ENCODE results near the gene VEPH1.
"Not testable (repeated sequence)": the region's sequence is repeated elsewhere in the genome, so short reads cannot be mapped to it uniquely, and the experiment has no call there.

Gene VEPH1

DNA sequence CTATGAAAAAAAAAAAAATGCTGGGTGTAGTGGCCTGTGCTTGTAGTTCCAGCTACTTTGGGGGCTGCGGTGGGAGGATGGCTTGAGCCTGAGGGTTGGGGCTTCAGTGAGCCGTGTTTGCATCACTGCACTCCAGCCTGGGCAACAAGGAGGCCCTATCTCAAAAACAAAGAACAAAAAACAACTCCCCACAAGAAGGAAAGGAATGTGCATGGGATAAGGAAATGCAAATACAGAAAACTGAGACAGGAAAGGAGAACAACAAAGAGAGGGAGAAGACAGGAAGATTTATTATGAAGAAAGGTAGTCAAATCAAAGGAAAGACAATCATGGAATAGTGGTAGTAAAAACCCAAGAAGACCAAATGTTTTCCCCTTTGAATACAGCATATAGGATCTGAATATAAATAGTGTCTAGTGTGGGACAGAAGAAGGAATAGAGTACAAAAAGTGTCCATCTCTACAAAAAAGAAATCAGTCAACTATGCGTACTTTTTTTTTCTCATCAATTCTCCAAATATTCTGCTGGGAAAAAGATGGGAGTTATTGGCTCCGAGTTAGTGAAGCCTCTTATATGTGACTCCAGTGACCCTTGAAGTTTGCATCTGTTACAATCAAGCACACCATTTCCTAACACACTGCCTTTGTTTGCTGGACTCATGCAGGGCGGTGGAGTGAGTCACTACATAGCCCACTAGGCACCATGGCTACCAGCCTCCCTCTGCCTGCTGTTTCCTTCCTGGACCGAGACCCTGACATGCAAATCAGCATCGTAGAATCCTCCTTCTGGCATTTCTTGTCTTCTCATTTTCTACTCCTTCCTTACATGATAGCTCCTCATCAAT lies 167.8 kb downstream of the VEPH1 start:
- no peak for DNase-seq

DNA sequence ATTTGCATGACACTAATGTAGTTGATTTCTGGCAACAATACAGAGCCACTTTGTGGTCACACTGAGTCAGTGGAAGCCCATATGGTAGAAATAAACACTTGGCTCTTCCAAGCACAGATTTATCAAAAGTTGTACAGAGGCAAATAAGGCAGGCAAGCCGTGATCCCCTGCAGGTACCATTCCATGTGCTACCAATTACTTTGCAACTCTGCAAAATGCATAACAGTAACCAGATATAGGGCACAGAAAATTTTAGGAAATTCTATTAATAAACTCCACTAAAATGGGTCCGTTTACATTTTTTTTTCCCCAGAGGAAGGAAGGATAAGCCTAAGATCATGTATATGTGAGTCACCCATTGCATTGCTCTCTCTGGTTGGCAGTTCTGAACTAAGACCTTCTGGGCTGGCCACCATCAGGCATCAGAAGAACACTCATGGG lies 169.6 kb downstream of the VEPH1 start:
- no peak for DNase-seq

DNA sequence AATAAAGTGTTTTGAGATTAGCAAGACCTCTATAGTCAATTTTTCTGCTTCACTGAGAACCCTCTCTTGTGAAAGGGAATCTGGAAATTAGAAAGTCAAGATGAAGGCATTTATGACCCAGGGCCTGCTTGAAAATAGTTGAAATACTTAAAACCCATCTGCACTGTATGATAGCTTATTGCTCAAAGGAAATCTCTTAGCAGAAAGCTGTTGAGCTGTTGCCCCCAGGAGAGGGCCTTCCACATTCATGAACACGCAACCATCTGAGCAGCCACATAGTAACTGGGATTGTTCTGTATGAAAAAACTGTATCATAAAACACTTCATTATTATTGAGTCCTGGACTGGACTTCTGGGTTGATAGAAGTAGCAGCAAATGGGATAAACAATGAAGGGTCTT lies 173.0 kb downstream of the VEPH1 start:
- no peak for DNase-seq

DNA sequence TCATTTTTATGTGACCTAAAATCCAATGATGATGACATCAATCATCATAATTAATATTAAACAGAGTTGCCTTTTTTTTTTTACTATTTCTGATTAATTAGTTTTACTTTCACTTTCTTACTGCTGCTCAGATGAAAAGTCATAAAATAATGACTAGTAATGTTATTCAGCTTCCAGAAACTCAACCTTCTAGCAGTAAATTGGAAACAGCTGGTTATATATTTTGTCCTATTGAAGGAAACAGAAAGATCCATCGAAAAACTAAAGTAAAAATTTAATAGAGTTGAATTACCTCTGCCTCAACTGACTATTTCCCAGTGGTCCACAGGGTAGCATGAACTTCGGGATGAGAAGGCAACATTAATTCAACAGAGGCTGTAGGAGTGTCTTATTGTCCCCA lies 173.7 kb downstream of the VEPH1 start:
- no peak for DNase-seq

DNA sequence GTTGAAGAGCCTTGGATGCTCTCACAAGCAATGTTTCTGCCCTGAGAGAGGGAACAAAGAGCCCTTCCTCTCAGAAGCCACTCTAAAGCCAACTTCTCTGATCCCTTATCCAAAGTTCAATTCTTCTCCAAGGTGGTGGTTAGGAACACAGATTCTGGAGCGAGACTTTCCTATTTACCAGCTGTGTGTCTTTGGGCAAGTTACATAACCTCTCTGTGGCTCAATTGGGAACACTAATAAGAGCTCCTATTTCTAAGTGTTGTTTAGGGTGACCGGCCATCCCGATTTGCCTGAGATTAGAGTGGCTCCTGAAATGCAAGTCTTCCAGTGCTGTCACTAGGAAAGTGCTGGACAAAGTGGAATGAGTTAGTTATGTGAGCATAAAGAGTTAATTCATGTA lies 175.4 kb downstream of the VEPH1 start:
- no peak for DNase-seq

DNA sequence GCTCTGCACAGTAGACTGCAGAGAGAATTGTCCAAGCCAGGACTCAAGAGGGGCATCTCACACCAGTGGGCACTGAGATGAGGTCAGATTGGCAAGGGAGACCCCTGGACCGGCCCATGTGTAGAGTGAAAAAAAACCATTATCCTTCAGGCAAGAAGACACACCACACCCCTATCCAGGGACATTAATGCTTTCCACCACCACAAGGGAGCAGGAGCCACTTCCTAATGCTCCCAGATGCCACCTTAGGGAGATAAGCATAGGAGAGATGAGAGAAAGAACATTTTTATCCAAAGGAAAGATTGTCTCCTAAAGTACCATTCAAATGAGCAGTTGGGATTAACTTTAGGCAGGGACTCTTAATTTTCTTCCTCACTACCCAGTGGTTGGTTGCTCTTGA lies 176.2 kb downstream of the VEPH1 start:
- no peak for DNase-seq

DNA sequence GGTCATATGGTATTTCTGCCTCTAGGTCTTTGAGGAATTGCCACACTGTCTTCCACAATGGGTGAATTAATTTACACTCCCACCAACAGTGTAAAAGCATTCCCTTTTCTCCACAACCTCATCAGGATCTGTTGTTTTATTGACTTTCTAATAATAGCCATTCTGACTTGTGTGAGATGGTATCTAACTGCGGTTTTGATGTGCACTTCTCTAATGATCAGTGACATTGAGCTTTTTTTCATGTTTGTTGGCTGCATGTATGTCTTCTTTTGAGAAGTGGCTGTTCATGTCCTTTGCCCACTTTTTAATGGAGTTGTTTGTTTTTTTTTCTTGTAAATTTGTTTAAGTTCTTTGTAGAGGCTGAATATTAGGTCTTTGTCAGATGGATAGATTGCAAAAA lies 178.3 kb downstream of the VEPH1 start:
- DNase-seq: not testable (repeated sequence)

DNA sequence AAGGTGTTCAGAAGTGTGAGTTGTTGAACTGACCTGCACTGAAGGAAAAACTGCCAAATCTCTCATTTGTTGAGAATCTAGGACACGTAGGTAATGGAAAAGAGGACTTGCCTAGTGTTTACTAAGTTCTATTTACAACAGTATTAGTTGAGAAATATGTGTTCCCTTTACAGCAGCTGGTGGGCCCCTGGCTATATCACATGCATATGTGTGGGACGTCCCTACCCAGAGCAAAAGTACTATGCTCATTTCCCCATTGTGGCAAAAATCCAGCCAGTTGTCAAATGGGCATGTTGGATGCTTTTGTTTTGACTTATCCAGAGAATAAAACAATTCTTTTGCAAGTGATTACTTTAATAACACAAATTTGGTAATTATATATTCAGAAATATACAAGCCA lies 179.9 kb downstream of the VEPH1 start:
- no peak for DNase-seq

DNA sequence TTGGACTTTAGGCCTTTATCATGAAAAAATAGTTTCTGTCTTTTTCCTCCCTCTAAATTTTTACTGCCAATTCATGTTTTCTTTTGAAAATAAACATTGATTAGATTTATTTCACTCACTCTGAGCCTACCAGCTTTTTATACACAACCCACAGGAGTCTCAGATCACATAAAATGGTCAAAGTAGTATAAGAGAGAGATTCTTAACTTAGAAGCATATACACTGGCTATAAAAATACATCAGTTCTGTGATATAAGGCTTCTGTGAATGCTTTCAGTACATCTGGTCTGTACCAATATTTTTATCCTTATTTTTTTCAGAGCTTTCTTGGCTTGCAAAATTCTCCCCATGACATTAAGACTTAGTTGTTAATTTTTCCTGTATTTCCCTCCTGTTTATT lies 183.5 kb downstream of the VEPH1 start:
- DNase-seq: no peak

DNA sequence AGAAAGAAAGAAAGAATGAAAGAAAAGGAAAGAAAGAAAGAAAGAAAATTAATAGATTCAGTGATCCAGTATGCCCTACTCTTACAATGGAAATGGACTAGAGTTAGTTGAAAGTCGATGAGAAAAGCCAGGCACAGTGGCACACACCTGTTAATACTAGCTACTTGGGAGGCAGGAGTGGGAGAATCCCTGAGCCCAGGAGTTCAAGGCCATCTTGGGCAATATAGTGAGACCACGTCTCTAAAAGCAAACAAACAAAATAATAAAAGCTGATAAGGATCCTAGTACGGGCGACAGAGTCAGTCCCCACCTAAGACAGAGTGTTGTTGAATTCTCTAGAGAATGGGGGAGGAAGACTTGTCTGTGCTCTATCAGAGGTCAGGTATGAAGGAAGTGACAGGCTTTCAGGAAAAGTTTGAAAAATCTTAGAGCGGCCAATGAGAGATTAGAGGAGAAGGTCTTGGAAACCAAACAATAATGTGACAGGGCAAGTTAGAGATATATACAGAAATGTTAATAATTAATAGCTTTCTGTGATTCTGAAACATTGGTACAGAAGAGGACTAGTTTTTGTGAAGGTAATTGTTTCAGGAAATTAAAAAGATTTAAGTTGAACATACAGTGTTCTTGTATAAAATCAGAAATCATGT lies 184.5 kb downstream of the VEPH1 start:
- no peak for DNase-seq

DNA sequence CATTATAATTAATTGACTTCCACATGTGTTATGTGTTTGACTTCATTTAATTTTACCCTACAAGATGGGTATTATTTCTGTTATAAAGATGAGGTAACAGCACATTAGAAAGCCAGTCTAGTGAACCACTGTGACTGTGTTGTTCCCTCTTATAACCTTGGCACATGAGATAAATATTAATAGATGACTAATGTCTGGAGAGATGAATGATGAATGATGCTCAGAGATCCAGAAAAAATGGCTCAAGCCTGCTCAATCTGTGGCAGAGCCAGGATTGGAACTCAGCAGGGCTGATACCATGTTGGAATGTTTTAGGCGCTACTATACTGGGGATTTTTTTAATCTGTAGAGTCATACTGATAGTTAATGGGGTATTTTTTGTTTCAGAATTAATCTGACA lies 185.3 kb downstream of the VEPH1 start:
- no peak for DNase-seq

DNA sequence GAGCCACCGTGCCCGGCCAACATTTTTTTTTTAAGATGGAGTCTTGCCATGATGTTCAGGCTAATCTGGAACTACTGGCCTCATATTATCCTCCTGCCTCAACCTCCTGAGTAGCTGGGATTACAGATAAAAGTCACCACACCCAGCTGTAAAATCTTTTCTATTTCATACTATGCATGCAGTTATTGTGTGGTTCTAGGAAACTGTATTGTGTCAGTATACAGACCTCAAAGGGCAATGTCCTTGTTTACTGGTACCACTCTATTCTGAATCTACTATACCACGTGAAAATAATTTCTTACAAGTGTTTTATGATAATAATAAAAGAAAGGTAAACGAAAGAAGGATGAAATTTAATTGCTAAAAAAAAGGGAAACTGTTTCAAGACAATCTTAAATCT lies 190.0 kb downstream of the VEPH1 start:
- DNase-seq: no peak

DNA sequence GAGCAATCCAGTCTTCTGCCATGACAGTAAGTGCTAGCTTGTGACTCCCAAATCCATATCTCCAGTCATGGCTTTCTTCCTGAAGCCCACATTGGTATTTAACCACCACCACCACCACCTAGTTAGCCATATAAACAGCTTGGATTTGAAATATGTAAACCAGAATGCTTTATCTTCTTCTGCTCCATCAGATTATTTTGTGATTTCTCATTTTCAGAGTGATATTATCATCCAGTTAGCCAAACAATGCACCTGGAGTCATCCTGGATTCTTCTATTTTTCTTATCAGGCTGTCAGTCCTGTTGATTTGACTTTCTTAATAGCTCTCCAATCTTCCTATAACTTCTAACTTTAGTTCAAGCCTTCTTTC lies 190.9 kb downstream of the VEPH1 start:
- DNase-seq: no peak

DNA sequence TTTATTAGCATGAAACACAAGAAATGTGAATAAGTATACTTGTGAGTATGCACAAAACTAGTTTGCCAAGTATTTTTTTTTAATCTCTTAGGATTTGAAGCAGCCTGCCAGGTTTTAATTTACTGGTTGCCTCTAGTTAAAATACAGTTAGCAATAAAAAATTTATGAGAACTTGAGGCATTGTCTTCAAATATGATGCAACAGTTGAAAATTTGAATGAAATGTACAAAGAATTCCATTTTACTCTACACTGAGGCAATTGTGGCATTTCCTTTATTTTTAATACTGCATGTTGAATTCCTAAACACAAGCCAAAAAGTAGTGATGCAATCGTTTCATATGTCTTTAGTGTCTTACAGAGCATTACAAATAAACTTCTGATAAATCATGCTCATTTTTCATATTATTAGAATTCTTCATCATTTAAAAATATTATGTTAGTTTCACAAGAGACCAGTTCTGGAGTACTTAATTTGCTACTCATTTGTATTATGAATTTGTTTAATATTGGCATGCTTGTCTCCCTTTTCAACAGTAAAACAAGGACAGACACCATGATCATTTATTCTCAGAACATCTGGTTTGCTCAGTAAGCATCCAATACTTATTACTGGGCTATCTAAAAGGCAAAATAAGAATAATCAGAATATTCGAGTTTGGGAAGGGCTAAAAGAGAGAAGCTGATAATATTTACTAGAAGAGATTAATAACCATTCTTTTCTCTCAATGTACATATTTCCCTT lies 191.4 kb downstream of the VEPH1 start:
- no peak for DNase-seq

DNA sequence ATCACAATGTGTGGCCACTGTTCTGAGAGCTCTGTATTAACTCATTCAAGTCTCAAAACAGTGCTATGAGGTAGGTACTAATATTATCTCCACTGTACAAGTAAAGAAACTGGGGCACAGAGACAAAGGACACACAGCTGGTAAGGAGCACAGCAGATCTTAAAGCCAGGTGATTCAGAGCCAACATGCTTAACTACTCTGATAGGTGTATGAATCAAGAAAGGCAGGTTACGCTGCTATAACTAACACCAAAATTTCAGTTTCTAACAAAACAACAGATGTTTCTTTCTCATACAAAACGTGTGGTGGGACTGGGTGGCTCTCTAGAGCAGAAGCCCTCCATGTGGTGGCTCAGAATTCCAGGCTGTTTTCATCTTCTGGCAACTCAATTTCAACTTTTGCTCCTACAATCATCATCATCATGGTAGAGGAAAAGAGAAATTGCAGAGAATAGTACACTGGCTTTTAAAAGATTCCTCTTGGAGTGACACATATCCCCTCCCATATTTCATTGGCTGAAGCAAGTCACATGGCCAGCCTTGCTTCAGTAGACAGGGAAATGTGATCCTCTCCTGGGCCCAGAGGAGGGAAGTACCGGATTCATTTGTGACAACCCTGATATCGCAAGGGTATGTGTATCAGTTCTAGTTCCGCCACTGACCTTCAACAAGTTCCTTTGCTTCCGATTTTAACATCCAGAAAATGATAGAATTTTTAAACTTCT lies 192.7 kb downstream of the VEPH1 start:
- no peak for DNase-seq

DNA sequence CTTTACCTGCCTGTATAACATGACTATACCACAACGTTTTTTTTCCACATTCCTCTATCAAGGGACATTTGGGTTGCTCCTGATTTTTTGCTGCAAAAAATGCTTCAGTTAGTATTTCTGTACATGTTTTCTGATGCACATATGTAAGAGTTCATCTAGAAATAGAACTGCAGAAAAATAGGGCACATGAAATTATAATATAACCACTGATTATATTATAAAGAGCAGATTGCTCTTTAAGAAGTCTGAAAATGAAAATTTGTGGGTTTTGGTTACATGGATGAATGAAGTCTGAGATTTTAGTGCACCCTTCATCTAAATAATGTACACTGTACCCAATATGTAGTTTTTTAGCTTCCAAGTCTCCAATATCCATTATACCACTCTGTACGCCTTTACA lies 196.7 kb downstream of the VEPH1 start:
- DNase-seq: no peak

DNA sequence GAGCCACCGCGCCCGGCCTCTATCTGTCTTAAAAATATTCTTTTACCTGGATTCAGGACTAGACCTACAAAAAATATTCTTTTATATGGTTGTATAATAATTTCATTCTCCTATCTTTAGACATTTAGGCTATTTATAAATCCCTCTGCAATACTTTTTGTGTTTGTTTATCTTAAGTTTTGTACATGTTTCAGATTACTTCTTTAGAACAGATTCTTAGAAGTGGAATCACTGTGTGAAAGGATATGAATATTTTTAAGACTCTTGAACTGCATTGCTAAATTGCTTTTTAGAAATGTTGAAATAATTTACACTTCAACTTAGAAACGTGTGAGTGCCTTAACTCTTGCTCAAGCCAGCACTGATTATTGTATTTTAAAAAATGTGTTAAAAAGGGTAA lies 197.8 kb downstream of the VEPH1 start:
- no peak for DNase-seq

DNA sequence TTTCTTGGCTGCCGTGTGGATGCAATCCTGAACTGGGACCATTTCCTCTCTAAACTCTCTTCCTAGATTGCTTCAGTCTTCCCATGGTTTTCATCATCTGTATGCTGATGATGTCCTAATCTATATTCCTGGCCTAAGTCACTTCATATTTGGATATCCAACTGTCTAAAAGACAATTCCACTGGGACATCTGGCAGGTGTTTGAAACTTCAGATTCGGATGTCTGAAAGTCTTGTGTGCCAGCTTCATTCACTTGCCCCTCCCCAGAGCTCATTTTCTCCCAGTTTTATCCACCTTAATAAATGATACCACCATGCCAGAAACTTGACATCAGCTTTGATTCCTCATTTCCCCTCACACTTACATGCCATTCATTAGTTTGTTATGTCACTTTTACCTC lies 201.5 kb downstream of the VEPH1 start:
- DNase-seq: no peak

DNA sequence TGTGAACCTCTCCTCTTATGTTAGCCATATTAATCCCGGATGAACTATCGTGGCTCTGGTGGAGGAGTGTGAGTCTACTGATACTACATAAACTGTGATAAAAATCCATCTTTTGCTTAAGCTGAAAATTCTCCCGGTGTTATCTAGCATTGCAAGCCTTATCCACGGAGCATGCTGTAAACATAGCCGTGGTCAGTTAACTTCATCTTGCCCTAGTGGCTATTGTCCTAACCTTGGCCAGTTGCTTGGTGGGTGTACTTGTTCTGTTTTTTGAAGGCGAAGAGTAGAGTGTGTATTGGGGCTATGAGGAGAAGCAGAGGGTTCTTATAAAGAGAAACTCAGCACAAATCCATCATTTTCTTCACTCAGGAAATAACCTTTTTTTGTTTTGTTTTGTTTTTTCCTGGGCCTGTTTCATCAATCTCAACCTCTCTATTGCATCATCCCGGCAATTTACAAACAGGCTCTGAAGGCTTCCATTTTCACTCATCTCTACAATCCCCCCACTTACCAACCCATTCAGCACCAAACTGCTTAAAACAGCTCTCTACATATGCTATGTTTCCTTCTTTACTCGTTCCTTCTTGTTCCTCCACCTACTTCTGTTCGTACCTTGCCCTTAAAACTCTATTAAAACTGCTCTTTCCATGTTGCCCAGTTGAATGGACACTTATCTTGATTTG lies 202.1 kb downstream of the VEPH1 start:
- DNase-seq: no peak

DNA sequence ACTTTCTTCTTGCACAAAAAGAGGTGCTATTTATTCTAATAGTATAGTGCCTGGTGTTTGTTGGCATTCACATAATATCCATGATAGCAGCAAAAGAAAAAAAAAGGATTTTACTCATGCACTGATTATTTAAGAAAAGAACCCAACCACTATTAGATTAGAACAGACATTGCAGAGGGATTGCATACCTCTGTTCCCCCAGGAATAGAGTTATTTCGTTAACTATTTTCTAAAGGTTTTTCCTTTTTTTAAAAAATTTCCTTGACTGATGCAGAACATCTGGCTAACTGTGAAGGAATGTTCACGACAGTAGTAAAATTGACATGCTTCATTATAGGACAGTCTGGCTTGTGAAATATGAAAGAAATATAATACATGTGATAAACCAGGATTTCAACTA lies 203.1 kb downstream of the VEPH1 start:
- DNase-seq: no peak

DNA sequence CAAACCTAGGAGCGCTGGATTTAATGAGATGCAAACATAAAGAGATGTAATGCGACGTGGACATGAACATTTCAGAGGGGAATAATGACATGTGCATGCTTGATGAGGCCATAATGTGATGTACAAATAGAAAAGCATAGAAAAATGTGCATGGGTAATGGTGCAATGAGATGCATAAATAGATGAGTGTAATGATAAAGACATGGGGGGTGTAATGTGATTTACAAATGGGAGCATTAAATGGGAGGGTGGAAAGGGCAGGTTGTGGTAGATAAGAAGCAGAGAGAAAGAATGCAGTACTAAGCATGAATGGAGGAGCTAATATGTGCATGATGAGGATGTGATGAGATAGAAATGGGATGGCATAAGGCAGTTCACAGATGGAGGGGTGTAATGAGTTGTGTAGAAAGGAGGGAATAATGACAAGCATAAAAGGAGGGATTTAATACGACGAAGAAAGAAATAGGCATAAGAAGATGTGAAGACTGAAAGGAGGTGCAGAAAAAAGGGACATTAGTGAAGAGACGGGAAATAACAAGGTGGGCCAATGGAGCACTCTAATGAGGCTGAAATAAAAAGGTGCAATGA lies 205.8 kb downstream of the VEPH1 start:
- DNase-seq: no peak

DNA sequence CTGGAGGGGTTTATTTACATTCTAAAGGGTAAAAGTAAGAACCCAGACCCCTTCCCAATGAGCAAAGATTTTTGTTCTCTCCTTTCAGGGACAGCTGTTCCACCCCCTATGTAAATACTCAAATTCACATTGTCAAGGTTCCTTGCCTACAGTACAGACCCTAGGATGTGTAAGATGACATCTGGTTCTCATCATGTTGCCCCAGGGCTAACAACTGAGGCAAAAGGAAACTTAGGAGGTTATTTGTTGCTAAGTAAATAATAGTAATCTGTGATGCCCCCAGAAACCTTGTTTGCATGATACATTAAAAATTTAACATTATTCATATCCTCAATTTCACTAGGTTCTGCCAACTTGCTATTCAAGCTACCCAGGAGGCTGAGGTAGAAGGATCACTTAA lies 208.3 kb downstream of the VEPH1 start:
- no peak for DNase-seq
